SK-N-SH (cell line): ENCODE data around the gene TPRG1. TPM values are rescaled to one million over a fixed set of nuclear protein-coding genes. Genes with fewer than 3 reads are reported as not detected.

ENCODE experiments used
- CTCF ChIA-PET: fragments of 300-600, 350-600 bp; formaldehyde crosslinking; extraction: SDS; loops from one replicate; lab custom pipeline; 2021; lab: Yijun Ruan, JAX
- POLR2A ChIA-PET: fragments of 350-600 bp; sonication (Branson Sonifier 250); formaldehyde crosslinking; extraction: SDS; loops from one replicate; lab custom pipeline; 2020; ENCODE audit warnings: antibody characterized with exemption, inconsistent platforms; lab: Yijun Ruan, JAX
- DNase-seq: peaks from one replicate; pipeline ENCODE4 v3.0.0; 2012
- H2AFZ ChIP-seq: fragments of 200-600 bp; sonication (generic); 2 replicates; pipeline ENCODE4 v1.8.1; 2016; ENCODE audit warnings: antibody characterized with exemption, mild to moderate bottlenecking, low read depth
- H3F3A ChIP-seq: fragments of 200-600 bp; sonication (generic); replicated peaks from 2 replicates; pipeline ENCODE3; 2016; ENCODE audit warnings: antibody characterized with exemption, mild to moderate bottlenecking; ENCODE audit not compliant: insufficient read depth
- H3K27ac ChIP-seq, 2 experiments: fragments of 200-500 bp in 1 of 2; fragments of 200-600 bp in 1 of 2; sonication (Bioruptor generic) in 1 of 2; sonication (generic), shearing (Covaris generic) in 1 of 2; 2 replicates each; pipeline versions ENCODE4 v1.5.1 to v1.6.1; 2014 to 2016; ENCODE audit warnings: low read depth in 2 of 2, inconsistent platforms in 1 of 2, low read length in 1 of 2, mild to moderate bottlenecking in 1 of 2, mixed read lengths in 1 of 2
- H3K27me3 ChIP-seq: fragments of 200-600 bp; sonication (generic), shearing (Covaris generic); 2 replicates; pipeline ENCODE4 v1.6.1; 2016; ENCODE audit warnings: mixed run types; ENCODE audit not compliant: insufficient read depth
- H3K36me3 ChIP-seq, 2 experiments: fragments of 200-500 bp in 1 of 2; fragments of 200-600 bp in 1 of 2; sonication (Bioruptor generic) in 1 of 2; sonication (generic) in 1 of 2; replicated peaks in 1 of 2; 2 replicates each; pipeline versions ENCODE3 to v1.5.1; 2014 to 2016; ENCODE audit warnings: low read length in 1 of 2, mild to moderate bottlenecking in 1 of 2; ENCODE audit not compliant: insufficient read depth in 2 of 2, control insufficient read depth in 1 of 2
- H3K4me1 ChIP-seq, 2 experiments: fragments of 200-500 bp in 1 of 2; fragments of 200-600 bp in 1 of 2; sonication (Bioruptor generic) in 1 of 2; sonication (generic), shearing (Covaris generic) in 1 of 2; 2 replicates each; pipeline versions ENCODE4 v1.5.1 to v1.6.1; 2014 to 2016; ENCODE audit warnings: low read depth in 1 of 2, low read length in 1 of 2, mixed run types in 1 of 2; ENCODE audit not compliant: insufficient read depth in 2 of 2, control insufficient read depth in 1 of 2
- H3K4me2 ChIP-seq: fragments of 200-600 bp; sonication (generic), shearing (Covaris generic); 2 replicates; pipeline ENCODE4 v1.6.1; 2017; ENCODE audit warnings: mixed run types
- H3K4me3 ChIP-seq, 2 experiments: fragments of 200-500 bp in 1 of 2; fragments of 200-600 bp in 1 of 2; sonication (Bioruptor generic) in 1 of 2; sonication (generic), shearing (Covaris generic) in 1 of 2; 2 replicates each; pipeline versions ENCODE4 v1.5.1 to v1.8.1; 2014 to 2016; ENCODE audit warnings: low read depth in 2 of 2, inconsistent platforms in 1 of 2, low read length in 1 of 2, mild to moderate bottlenecking in 1 of 2, mixed read lengths in 1 of 2, moderate library complexity in 1 of 2
- H3K79me2 ChIP-seq: fragments of 200-600 bp; sonication (generic); 2 replicates; pipeline ENCODE4 v1.8.1; 2017; ENCODE audit warnings: mild to moderate bottlenecking; ENCODE audit not compliant: insufficient read depth
- H3K9ac ChIP-seq: fragments of 200-600 bp; sonication (generic); 2 replicates; pipeline ENCODE4 v1.6.1; 2017; ENCODE audit warnings: mixed run types
- H3K9me2 ChIP-seq: fragments of 200-600 bp; sonication (generic); 2 replicates; pipeline ENCODE4 v1.6.1; 2017; ENCODE audit warnings: mixed run types
- H3K9me3 ChIP-seq: fragments of 200-600 bp; sonication (generic); 2 replicates; pipeline ENCODE4 v1.6.1; 2017; ENCODE audit warnings: mixed run types, mild to moderate bottlenecking, moderate library complexity
- H4K20me1 ChIP-seq: fragments of 200-600 bp; sonication (generic); 2 replicates; pipeline ENCODE4 v1.6.1; 2017; ENCODE audit warnings: mild to moderate bottlenecking, mixed run types; ENCODE audit not compliant: insufficient read depth
- CHD2 ChIP-seq: fragments of 150-350 bp; IDR thresholded peaks from 2 replicates; pipeline ENCODE4 v1.6.1; 2018; ENCODE audit warnings: low read length; ENCODE audit not compliant: partially characterized antibody
- ELF1 ChIP-seq: IDR thresholded peaks from 2 replicates; pipeline ENCODE4 v1.4.0; 2012
- EZH2phosphoT487 ChIP-seq: fragments of 200-600 bp; sonication (generic); IDR thresholded peaks from 2 replicates; pipeline ENCODE4 v1.6.1; 2017; ENCODE audit warnings: low read depth, mixed run types, mild to moderate bottlenecking, antibody characterized with exemption, moderate library complexity, borderline replicate concordance
- FOXJ3 ChIP-seq: sonication (generic); formaldehyde crosslinking; IDR thresholded peaks from 2 replicates; pipeline ENCODE4 v1.5.1; 2020; ENCODE audit warnings: mild to moderate bottlenecking, missing genetic modification reagents
- FOXM1 ChIP-seq: IDR thresholded peaks from 2 replicates; pipeline ENCODE4 v1.4.0; 2012; ENCODE audit warnings: low read depth, mild to moderate bottlenecking
- GABPA ChIP-seq: IDR thresholded peaks from 2 replicates; pipeline ENCODE4 v1.4.0; 2012; ENCODE audit warnings: low read depth, mild to moderate bottlenecking
- GATA2 ChIP-seq: sonication (generic); formaldehyde crosslinking; IDR thresholded peaks from 2 replicates; pipeline ENCODE4 v1.5.0; 2020; ENCODE audit warnings: mild to moderate bottlenecking, missing genetic modification reagents
- JUND ChIP-seq: IDR thresholded peaks from 2 replicates; pipeline ENCODE4 v1.4.0; 2012
- MEF2A ChIP-seq: IDR thresholded peaks from 2 replicates; pipeline ENCODE4 v1.4.0; 2012; ENCODE audit warnings: low read depth, borderline replicate concordance
- MXI1 ChIP-seq: IDR thresholded peaks from 2 replicates; pipeline ENCODE4 v1.6.1; 2012; ENCODE audit warnings: mild to moderate bottlenecking, low read depth, low read length, improper control_type of control experiment
- NFIC ChIP-seq: IDR thresholded peaks from 2 replicates; pipeline ENCODE4 v1.4.0; 2012; ENCODE audit warnings: borderline replicate concordance
- NRF1 ChIP-seq: IDR thresholded peaks from 2 replicates; pipeline ENCODE4 v1.6.1; 2012; ENCODE audit warnings: low read depth, mild to moderate bottlenecking, low read length
- POLR2AphosphoS5 ChIP-seq: IDR thresholded peaks from 2 replicates; pipeline ENCODE4 v1.6.1; 2012; ENCODE audit warnings: low read depth, low read length
- RXRA ChIP-seq: IDR thresholded peaks from 2 replicates; pipeline ENCODE4 v1.4.0; 2012; ENCODE audit warnings: low read depth, mild to moderate bottlenecking, borderline replicate concordance
- TCF12 ChIP-seq: IDR thresholded peaks from 2 replicates; pipeline ENCODE4 v1.4.0; 2012
- WGBS: methylation state at CpG from one replicate; pipeline ENCODE4 v1.1.6; 2017; ENCODE audit warnings: low lambda C conversion rate; 5-methylcytosine and 5-hydroxymethylcytosine counted together
- polyA plus RNA-seq, 3 experiments: library from polyadenylated mRNA; depleted of rRNA; stranded (reverse); fragments of >200 nt; gene quantifications; 2 replicates each; pipeline ENCODE4 v1.2.3, GENCODE V29; 2012
- TF ChIP-seq, protein P1 (sequence below): IDR thresholded peaks from 2 replicates; pipeline ENCODE4 v1.4.0; 2012; ENCODE audit warnings: low read depth
- TF ChIP-seq, protein P2 (sequence below): IDR thresholded peaks from 2 replicates; pipeline ENCODE4 v1.4.0; 2012; ENCODE audit warnings: low read depth, borderline replicate concordance

TPRG1 gene
- polyA plus RNA-seq, 1 of the 3 experiments (the other 2 are of a cell fraction): 0.64 TPM

DNA sequence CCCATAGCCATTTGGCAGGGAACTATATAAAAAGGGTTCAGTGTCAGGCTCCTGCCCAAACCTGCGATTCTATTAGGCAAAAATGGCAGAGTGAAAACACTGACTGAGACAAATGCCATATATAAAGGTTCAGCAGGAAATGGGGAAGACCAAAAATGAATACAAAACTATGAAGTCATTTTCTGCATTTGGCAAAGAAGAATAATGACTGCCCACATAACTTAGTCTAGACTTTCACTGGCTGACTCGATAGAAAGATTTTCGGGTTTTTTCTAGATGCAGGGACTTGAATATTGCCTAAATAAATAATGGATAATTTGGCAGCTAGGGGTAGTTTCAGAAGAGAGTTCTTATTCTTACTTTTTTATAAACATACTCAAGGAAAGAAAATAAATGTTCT, 178.0 kb downstream of the TPRG1 start:
- Histone ChIP-seq H3K9me3 (no peaks in the 10 kb centered on the region), H3K36me3 (no peaks in the 10 kb centered on the region), H3K4me1 (no peaks in the 10 kb centered on the region), H3F3A (no peaks in the 10 kb centered on the region), H2AFZ (no peak overlapping the region), H3K79me2 (no peaks in the 10 kb centered on the region), H4K20me1 (no peaks in the 10 kb centered on the region), H3K27me3 (0 out of 2 replicates have a peak, but pooled peaks cover 3% of the 10 kb centered on the region), H3K9me2 (no peaks in the 10 kb centered on the region), H3K27ac (no peak overlapping the region), H3K4me2 (no peak overlapping the region), H3K4me3 (no peak overlapping the region), H3K9ac (no peak overlapping the region)
- TF ChIP-seq GATA2 (CRISPR knock-in tag) (no peak), EZH2phosphoT487 (no peak), POLR2AphosphoS5 (no peak), NFIC (no peak)
- TF ChIP-seq, protein P1, sequence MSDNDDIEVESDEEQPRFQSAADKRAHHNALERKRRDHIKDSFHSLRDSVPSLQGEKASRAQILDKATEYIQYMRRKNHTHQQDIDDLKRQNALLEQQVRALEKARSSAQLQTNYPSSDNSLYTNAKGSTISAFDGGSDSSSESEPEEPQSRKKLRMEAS: no peak
- 7% methylated on average over 3 of the region's 3 CpGs for WGBS
- no peak for DNase-seq
- CTCF ChIA-PET: no interaction called here
- POLR2A ChIA-PET: interaction anchor here (0.6 kb wide), 1 partner anchor 73 kb away, joined by 11 read pairs; no protein-coding TSS in a partner anchor

DNA sequence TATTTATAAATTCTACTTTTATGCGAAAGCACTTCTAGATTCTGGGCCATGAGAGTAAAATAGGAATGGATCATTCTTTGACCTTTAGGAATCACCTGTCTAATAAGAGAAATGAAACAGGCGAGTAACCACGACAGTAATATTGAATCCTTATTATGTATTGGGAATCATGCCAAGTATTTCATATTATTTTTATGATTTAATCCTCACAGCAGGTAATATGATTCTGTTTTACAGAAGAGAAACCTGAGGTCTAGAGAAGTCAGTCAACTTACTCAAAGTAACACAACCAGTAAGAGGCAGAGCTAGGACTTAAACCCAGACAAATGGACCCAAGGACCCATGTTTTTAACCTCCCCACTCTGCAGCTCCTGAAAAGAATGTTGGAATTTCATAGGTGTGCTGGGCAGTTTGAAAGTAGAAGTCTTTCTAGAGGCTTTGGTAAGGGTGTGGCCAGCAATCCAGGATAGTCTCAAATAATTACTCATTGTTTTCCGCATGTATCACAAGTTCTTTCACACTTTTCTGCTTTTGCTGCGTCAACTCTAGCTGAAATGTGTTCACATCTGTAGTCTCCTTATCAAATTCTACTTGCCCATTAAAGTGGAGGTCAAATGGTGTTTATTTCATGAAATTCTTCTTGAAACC, 181.7 kb downstream of the TPRG1 start:
- Histone ChIP-seq H3K27ac (no peak overlapping the region), H3K9me3 (no peaks in the 10 kb centered on the region), H3F3A (no peaks in the 10 kb centered on the region), H3K36me3 (no peaks in the 10 kb centered on the region), H3K4me1 (no peaks in the 10 kb centered on the region), H3K9me2 (no peaks in the 10 kb centered on the region), H3K79me2 (no peaks in the 10 kb centered on the region), H4K20me1 (no peaks in the 10 kb centered on the region), H2AFZ (no peak overlapping the region), H3K9ac (no peak overlapping the region), H3K27me3 (no peaks in the 10 kb centered on the region; the same call in 1 of the 2 replicates), H3K4me3 (no peak overlapping the region), H3K4me2 (no peak overlapping the region)
- DNase-seq: no peak
- WGBS: 13% methylated on average over 5 of the region's 5 CpGs
- CTCF ChIA-PET: no interaction called here
- TF ChIP-seq, protein P2, sequence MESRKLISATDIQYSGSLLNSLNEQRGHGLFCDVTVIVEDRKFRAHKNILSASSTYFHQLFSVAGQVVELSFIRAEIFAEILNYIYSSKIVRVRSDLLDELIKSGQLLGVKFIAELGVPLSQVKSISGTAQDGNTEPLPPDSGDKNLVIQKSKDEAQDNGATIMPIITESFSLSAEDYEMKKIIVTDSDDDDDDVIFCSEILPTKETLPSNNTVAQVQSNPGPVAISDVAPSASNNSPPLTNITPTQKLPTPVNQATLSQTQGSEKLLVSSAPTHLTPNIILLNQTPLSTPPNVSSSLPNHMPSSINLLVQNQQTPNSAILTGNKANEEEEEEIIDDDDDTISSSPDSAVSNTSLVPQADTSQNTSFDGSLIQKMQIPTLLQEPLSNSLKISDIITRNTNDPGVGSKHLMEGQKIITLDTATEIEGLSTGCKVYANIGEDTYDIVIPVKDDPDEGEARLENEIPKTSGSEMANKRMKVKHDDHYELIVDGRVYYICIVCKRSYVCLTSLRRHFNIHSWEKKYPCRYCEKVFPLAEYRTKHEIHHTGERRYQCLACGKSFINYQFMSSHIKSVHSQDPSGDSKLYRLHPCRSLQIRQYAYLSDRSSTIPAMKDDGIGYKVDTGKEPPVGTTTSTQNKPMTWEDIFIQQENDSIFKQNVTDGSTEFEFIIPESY: no peak
- TF ChIP-seq FOXJ3 (CRISPR knock-in tag): no peak
- TF ChIP-seq RXRA: no peak
- TF ChIP-seq ELF1: no peak
- TF ChIP-seq NRF1: no peak
- TF ChIP-seq JUND: no peak
- TF ChIP-seq GABPA: no peak
- TF ChIP-seq POLR2AphosphoS5: no peak
- TF ChIP-seq MXI1: no peak
- no peak for TF ChIP-seq TCF12
- TF ChIP-seq CHD2: no peak
- no peak for TF ChIP-seq FOXM1
- no peak for TF ChIP-seq MEF2A
- POLR2A ChIA-PET: no interaction called here
